Stimulated activated CD4-positive, alpha-beta T cell treated with anti-CD3 and anti-CD28 coated beads, Interleukin-15, amount 100 ng/mL, for 24 hours (primary cell): Measurements from ENCODE around the gene XYLB.

Source experiments
- DNase-seq: peaks from one replicate; pipeline ENCODE4 v3.0.0-alpha.2; 2020

XYLB gene

DNA sequence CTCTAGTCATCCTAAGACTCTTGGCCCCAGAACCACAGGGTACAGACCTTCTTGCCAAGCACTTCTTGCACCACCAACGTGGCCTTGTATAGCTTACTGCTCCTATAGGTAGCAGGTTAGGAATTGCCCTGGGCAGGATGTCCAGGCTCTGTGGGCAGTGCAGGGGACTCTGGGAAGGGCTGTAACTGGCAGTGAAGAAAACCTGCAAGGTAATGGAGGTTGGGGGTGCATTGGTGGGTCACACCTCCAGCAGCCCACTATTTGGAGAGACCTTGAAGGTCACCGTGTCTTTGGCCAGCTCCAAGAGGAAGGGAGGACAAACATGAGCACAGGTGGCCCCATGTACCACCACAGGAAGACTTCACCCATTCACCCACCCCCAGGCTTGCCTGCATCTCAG is 21.3 kb upstream of the XYLB start:
- no peak for DNase-seq

DNA sequence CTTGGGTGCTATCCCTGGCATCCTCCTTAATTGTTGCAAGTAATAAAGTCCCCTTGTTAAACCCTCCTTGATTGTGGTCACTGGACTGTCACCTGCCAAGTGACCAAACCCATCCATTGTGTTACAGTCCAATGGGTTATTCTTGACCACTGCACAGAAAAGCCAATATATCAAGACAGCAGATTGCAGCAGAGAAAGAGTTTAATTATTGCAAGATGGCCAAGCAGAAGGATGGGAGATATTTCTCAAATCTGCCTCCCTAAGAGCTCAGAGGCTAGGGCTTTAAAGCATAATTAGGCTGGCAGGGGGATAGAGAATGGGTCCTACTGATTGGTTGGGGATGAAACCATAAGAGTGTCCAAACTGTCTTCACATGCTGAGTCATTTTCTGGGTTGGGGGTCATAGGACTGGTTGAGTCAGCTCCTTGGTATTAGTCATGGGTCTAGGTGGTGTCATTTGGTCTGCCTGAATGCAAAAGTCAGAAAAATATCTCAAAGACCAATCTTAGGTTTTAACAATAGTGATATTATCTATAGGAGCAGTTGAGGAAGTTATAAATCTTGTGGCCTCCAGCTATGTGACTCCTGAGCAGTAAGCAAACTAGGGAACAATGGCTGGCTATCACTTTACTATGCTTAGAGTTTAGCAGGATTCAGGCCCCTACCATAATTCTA is 19.1 kb upstream of the XYLB start:
- DNase-seq: no peak

DNA sequence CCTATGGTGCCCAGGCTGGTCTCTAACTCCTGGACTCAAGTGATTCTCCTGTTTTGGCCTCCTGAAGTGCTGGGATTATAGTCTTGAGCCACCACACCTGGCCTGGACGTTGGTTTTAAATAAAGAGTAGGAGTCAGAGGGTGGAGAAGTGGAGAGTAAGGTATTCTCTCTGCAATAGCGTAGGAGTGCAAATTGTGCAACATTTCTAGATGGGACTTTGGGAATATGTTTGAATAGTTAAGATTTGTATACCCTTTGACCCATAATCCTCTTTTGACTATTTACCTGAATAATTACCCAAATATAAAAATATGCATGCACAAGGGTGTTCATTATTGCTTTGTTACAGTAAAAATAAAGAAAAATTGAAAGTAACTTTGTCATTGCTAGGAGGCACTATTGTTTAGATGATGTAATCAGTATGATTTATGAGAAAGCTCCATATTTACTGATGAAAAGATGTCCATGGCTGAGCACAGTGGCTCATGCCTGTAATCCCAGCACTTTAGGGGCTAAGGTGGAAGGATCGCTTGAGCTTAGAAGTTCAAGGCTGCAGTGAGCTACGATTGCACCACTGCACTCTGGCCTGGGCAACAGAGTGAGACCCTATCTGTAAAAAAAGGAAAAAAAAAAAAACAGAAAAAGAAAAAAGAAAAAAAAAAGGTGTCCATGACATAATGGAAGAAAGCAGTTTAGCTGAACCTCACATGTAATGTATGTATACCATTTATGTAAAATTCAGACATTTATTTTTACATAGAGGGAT is 15.1 kb upstream of the XYLB start:
- no peak for DNase-seq

DNA sequence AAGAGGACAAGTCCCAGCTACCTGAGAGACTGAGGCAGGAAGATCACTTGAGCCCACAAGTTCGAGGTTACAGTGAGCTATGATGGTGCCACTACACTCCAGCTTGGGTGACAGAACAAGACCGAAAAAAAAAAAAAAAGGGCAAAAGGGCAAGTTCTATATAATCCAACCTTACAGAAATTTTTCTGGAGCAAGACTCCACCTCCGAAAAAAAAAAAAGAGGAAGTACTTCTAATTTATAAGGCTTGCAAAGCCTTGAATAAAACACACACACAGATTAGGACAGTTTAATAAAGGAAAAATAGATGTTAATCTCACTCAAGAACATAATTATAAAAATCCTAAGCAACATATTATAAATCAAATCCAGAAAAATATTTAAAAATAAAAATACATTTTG is 14.4 kb upstream of the XYLB start:
- DNase-seq: no peak

DNA sequence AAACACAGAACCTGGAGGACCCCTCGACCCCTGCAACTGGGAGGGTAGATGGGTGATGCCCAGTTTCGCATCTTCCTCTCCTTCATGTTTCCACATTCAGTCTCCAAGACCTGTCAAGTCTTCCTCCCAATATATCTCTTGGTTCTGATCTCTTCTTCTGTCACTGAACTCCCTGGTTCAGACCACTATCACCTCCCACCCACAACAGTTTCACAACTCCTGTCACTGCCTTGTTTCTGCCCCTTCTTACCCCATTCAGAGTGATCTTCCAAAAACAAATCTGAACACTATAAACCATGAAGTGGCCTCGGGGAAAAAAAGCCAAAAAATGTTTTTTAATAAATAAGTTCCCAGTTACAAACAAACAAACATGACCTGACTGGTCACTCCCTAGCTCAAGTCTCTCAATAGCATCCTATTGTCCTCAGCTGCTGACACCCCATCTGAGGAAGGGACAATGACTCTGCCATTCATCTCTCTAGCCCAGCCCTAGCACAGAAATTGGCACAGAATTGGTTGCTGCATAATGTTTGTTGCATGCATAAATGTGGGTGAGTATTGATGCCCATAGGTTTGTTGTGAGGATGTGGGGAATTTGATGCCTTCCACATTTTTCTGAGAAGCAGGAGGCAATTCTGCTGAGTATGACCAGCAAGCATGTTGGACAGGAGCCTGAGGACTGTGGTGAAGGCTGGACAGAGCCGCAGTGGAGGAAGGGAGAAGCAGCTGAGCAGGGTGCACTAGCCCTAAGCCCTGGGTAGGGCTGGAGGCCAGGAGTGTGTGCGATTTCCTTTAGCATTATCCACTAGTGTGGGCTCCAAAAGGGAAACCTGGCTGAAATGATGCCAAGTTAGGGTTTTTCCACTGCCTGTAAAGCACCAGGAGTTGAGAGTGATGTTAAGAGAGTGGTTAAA is 12.2 kb upstream of the XYLB start:
- DNase-seq: no peak

DNA sequence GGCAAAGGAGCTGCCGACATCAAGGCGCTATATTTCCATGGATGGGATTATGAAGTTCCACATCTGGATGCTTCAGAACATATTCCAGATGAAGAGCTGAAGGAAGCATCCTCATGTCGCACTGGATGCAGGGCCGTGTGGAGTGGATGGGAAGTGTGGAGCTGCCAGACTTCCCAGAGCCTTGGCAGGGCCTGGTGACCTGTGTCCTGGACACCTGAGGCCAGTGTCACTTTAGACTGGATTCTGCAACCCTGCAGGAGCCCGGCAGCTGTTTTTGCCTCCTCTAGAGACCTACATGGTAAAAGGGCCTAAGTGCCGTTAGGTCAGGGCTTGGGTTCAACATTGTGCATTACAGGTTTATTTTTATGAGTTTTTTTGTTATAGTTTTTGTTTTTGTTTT is 11.3 kb upstream of the XYLB start:
- DNase-seq: no peak

DNA sequence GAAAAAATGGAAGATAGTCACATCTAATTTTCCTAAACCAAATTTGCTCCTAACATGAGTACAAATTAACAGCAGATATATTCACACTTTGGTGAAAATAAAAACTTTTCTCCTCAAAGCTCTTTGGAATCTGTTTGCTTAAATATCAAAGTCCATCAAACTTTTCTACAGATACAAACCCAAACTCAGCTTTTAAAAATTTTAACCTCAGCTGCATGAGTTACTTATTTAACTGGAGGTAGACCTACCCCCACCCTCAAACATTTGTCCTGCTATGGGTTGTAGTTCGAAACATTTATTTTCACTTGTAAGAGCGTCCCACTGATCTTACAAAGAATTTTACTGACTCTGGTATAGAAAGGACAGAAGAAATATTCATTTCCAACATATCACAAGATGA is 8.9 kb upstream of the XYLB start:
- no peak for DNase-seq

DNA sequence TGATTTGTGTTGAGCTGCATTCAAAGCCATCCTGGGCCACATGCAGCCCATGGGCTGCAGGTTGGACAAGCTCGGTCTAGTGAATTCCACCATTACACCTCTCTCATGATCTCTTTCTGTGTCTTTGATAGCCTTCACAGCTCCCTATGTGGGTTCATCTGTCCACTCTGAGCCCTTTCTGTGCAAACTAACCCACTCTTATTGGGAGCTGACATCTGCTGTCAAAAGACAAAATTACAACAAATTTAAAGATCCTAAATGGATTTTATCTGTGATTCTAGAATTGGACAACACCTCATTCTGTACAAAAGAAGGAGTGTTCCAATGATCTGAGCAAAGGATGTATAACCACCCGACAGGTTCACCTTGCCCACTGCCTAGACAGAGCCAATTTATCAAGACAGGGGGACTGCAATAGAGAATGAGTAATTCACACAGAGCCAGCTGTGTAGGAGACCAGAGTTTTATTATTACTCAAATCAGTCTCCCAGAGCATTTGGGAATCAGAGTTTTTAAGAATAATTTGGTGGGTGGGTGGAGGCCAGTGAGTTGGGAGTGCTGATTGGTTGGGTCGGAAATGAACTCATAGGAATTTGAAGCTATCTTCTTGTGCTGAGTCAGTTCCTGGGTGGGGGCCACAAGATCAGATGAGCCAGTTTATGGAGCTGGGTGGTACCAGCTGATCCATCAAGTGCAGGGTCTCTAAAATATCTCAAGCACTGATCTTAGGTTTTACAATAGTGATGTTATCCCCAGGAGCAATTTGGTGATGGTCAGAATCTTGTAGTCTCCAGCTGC is 2.6 kb upstream of the XYLB start:
- DNase-seq: no peak

DNA sequence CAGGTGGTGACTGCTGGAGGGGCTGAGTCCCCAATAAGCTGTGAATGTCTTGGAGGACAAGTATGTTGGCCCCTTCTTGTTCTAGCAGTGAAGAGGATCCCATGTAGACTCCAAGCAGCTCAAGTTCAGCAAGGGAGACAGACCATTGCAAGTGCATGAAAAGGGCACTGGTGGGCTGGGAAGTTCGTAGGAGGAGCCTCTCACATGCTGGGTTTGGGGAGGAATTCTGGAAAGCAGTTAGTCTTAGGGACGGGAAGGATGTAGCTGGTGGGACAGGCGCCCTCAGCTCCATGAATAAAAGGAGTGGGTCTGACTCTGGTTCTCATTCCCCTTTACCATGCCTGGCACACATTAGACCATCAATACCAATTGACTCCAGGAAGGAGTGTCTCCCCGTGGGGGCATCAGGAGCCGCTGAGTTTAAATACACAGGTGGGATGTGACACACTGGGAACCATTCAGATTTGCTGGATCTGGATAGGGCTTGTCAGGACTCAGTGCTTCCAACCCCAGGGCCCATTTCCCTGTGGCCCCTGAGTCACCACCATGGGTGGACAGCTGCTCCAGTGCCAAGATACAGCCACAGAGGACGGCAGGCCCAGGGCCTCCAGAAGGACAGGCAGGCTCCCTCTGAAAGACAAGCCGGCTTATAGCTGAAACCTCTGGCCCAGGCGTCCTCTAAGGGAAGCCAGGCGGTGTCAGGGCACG is 552 bp upstream of the XYLB start:
- DNase-seq: no peak

DNA sequence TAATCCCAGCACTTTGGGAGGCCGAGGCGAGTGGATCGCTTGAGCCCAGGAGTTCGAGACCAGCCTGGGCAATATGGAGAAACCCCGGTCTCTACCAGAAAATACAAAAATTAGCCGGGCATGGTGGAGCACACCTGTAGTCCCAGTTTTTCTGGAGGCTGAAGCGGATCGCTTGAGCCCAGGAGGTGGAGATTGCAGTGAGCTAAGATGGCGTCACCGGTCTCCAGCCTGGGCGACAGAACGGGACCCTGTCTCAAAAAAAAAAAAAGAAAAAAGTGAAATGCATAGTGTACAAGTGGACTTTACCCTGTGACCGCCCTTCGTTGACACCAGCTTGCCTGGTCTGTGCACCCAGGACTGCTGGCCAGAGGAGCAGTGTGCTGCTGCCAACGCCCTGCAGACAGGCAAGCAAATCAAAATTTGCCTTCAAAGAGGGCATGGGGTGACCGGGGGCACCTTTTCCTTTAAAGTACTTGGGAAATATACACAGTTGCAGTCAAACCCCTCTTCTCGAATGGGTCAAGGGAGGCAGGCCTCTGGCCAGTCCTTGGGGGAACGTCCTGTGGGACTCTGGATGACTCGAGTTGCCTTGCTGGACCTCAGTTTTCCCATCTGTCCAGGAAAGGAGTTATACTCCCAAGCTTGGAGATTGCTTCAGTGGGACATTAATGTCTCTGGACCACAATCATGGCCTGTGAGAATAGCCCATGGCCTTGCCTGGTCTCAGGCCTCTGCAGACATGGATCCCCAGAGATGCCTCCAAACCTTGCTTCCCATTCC is 1.0 kb downstream of the XYLB start:
- no peak for DNase-seq

DNA sequence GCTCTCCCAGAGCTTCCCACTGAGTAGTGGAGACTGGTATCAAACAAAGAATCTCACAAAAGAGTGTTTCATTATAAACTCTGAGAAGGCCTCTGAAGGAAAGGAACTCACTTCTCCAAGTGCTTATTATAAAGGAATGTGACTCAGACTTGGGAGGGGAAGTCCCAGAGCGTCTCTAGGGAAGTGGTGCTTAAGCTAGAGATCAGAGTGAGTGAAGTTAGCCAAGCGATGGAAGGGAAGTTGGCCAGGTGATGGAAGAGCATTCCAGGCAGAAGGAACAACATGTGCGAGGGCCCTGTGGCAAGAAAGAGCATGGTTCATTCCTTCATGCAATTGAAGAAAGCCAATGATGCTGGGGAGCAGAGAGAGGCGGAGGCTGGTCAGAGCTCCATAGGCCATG is 2.3 kb downstream of the XYLB start:
- no peak for DNase-seq

DNA sequence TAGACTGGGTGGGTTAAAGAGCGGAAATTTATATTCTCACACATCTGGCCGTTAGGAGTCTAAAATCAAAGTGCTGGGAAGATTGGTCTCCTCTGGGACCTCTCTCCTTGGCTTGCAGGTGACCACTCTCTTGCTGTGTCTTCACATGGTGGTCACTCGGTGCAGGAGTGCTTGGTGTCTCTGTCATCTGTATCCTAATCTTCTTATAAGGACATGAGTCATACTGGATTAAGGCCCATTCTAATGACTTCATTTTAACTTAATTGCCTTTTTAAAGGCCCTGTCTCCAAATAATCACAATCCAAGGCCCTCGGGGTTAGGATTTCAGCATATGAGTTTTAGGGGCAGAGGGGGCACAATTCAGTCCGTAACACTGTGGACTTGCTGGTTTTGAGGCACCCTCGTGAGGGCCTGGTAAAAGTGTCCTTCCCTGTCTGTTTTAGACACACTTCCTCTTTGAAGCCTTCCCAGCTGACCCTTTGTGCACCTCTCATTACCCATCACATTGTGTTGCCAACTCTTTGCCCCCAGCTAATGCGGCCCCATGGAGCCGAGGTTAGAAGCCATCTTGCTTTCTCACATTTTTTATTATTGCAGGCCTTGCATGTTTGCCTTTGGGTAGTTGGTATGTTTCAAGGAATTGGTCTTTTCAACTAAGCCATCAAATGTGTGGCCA is 3.2 kb downstream of the XYLB start:
- no peak for DNase-seq

DNA sequence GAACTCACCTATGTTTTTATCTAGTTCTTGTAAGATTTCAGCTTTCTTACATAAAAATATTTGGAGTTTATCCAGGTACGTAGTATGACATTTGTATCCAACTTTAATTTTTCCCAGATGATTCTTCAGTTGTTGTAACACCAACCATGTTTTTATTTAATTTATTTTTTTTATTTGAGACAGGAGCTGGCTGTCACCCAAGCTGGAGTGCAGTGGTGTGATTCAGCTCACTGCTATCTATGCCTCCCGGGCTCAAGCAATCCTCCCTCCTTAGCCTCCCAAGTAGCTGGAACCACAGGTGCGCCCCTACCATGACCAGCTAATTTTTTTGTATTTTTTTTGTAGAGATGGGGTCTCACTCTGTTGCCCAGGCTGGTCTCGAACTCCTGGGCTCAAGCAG is 6.6 kb downstream of the XYLB start:
- DNase-seq: no peak

DNA sequence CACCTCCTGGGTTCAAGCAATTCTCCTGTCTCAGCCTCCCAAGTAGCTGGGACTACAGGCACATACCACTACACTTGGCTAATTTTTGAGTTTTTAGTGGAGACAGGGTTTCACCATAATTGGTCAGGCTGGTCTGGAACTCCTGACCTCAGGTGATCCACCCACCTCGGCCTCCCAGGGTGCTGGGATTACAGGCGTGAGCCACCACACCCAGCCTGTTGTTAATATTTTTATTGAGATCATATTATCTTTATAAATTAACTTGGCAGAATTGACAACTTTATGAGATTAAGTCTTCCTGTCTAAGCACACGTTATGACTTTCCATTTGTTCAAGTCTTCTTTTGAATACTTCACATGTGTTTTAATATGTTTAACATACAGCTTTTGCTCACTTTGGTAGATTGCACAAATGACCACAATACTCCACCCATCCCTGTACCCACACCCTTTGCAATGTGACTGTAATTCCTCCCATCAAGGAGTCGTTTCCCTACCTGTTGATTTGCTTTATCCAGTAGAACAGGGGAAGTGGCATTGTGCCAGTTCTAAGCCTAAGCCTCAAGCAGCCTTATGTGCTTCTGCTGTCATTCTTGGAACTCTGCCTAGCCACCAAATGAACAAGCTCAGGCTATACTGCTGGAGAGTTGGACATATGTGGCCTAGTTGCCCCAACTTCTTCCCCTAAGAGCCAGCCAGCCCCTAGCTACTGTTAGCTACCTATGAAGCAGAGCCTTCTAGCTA is 8.2 kb downstream of the XYLB start:
- no peak for DNase-seq

DNA sequence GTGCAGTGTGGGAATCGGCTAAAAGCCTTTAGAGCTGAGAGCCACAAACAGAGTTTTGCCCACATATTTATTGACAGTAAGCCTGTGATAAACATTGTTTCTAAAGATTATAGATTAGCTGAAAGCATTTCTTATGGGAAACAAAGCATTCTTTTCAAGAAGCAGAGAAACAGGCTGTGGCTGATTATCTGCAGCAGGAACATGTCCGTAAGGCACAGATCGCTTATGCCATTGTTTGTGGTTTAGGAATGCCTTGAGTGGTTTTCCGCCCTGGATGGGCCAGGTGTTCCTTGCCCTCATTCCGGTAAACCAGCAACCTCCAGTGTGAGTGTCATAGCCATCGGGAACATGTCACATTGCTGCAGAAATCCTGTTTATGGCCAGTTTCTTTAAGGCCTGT is 12.5 kb downstream of the XYLB start:
- no peak for DNase-seq

DNA sequence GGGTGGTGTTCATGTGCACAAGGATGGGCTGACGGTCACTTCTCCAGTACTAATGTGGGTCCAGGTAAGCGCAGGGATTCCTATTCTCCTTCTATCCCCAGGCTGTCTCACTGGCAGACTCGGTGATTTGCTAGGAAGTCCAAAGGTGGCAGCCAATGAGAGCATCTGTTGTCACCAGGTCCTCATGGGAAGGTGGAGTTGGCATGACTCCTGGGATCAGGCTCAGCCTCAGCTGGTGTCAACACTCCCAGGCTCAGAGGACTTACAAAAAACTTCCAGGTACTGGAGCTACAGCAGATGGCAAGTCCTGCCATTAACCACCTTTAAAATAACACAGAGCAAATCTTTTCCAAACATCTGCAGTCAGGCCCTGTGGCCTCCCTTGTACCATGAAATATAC is 13.8 kb downstream of the XYLB start:
- no peak for DNase-seq

DNA sequence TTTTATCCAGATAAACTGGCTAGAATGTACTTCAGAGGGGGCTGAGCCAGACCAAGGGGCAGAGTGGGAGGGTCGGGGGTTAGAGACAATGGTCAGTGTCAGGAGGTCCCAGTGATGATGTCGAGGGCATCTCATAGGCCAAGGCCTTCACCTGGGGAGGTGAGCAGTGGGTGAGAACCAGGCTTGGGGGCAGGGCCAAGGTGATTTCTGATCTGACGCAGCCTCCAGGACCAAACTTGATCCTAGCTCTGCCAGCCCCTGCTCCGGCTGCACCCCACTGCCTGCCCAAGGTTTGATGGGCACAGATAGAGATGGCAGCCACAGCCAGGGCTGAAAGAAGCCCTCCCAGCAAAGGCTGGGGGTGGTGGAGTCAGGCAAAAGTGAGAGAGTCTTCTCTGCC is 14.9 kb downstream of the XYLB start:
- no peak for DNase-seq

DNA sequence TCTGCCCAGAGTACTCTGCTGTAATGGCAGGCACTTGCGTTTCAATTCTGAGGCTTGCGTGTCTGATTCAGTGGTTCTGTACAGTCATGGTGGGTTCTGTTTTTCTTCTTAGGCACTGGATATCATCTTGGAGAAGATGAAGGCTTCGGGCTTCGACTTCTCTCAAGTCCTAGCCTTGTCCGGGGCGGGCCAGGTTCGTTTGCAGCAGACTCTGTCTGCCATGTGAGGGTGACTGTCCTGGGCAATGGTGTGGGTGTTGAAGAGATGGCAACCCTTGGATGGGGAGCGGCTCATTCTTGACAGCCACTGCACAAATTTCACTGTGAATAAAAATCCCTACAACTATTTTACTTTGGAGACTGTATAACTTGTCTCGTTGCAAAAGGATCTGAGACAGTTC is 16.2 kb downstream of the XYLB start:
- DNase-seq: no peak

DNA sequence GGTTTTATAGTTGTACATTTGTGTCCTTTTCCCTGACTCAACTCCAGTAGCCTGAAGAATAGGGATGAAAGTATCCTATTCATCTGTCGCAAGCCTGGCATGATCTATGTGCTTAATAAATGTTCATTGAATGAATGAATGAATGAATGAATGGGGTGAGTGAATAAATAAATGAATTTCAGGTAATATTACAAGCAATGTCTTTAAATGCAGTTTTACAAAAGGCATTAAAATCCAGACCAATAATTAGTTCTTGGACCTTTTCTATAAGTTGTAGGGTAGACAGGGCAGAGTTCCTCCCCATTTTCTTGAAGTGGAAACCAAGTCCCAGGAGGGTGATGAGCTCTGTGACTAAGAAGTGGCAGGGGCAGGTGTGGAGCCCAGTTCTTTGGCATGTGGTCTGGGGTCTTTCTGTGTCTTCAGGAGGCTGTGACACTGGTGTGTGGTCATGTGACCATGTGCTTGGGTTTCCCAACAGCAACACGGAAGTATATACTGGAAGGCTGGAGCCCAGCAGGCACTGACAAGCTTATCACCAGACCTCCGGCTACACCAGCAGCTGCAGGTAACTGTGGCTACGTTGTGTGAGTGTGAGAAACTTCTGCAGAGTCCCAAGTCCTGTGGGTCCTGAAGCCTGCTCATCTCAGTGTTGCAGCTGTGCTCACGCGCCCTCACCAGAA is 18.3 kb downstream of the XYLB start:
- DNase-seq: no peak
